RKO (cell line): ENCODE measurements around the gene RAD51.

Experiments
- DNase-seq: peaks from one replicate; pipeline ENCODE4 v3.0.0-alpha.2; 2016; ENCODE audit warnings: low spot score

Gene RAD51

DNA sequence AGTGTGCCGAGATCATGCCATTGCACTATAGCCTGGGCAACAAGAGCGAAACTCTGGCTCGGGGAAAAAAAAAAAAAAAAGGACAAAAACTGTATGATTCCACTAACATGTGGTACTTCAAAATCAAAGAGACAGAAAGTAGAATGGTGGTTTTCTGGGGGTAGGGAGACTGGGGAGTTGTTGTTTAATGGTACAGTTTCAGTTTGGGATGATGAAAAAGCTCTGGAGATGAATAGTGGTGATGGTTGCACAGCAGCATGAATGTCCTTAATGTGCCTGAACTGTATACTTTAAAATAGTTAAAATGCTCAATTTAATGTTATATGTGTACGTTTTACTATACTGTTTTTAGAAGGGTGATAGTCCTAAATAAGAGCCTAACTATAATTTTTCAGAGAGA lies 27.4 kb downstream of the RAD51 start:
- DNase-seq: no peak

DNA sequence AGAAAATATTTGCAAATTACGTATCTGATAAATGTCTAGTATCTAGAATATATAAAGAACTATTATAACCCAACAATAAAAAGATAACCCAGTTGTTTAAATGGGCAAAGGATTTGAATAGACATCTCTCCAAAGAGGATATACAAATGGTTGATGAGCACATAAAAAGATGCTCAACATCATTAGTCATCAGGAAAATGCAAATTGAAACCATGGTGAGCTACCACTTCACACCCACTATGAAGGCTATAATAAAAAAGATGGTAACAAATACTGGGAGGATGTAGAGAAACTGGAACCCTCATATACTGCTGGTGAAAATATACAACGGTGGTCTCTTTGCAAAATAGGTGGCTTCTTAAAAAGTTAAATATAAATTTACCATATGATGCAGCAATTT lies 28.0 kb downstream of the RAD51 start:
- DNase-seq: peak; percentile 29

DNA sequence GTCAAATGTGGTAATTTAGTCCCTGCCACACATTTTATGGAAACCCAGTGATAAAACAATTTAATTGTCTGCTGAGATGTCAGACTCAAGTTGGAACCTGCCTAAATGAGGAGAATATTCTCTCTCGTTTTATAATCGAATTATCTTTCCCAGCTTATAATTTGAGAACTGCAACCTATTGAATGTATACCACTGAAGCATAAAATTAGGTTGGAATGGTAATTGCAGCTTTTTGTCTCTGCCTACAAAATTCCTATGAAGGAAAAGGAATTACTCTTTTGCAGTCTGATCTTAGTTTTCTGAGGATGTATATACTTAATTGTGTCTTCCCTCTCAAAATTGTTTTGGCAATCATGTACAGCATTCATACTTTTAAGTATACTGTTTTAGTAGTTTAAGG lies 28.9 kb downstream of the RAD51 start:
- DNase-seq: no peak

DNA sequence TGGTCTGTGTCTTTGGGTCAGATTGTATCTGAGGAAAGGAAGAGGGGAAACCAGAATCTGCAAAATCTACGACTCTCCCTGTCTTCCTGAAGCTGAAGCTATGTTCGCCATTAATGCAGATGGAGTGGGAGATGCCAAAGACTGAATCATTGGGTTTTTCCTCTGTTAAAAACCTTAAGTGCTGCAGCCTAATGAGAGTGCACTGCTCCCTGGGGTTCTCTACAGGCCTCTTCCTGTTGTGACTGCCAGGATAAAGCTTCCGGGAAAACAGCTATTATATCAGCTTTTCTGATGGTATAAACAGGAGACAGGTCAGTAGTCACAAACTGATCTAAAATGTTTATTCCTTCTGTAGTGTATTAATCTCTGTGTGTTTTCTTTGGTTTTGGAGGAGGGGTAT lies 36.1 kb downstream of the RAD51 start:
- no peak for DNase-seq

- no peak for DNase-seq
These were observed 41.6 kb downstream of the RAD51 start for GRCh38 chr15:40736575-40736974.

DNA sequence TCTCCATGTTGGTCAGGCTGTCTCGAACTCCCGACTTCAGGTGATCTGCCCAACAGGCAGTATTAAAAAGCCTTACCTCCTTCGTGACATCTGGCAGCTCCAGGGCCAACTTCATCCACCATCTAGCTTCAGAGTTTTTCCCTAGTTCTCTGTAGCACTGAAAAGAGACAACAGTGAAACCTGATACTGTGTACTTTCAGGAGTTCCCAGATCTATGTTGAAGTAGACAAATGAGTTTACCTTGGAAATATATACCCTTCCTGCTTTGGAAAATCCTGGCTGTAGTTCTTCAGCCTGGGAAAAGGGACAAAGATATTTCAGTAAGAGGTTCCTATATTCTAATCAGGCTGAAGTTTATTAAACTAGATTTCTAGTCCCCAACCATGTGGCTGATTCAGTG lies 42.1 kb downstream of the RAD51 start:
- DNase-seq: no peak

DNA sequence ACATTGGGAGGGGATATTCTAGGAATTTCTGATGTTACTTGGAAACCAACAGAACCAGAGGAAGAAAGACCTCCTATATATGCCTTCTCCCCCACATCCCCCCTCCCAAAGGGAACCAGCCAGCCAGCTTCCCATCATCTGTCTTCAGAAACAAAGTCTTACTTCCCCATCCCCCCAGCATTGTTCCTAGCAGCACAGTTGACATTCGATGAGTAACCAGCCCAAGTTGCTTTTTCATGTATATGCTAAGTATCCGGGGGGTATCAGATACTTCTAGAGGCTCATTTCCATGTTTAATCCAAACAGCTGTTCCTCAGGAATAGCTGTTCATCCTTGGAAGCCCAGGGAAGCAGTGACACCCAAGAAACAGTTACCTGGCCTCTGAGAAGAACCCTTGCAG lies 44.1 kb downstream of the RAD51 start:
- no peak for DNase-seq

DNA sequence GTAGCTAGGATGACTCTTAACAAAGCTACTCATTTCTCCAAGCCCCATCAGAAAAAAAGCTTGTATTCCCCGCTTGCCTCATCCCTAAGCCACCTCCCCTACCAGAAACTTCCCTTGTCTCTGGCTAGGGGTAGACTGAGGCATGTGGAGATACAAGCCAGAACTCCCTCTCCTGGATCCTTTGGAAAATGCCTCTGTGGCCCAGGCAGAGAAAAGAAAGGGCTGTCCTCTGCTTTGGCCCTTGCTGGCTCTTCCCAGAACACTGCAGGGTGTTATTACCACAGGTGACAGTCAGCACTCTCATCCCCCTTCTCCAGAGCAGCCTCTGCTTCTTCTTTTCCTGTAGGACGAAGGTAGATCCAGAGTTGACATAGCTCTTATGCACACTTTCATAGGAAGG lies 44.9 kb downstream of the RAD51 start:
- DNase-seq: no peak

DNA sequence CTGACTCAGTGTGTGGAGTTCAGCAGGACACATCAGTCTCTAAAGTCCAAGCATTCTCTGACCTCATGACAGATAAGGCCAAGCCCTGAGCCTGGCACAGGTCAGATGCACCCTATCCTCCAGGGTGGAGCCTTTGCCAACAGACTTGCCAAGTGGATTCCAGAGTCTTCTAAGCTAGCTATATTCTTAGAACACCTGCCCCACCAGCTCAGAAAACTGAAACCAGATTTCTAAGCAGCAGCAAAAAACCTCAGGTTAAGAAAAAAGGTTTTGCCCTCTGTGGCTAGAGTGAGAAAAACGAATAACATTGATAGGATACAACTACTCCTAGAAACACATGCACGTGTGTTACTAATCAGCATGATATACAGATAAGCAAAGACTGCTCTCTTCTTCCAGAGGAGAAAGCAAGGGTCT lies 48.5 kb downstream of the RAD51 start:
- DNase-seq: no peak

GRCh38 chr15:40743921-40744814 lies 49.2 kb downstream of the RAD51 start:
- DNase-seq: peak; percentile 83

DNA sequence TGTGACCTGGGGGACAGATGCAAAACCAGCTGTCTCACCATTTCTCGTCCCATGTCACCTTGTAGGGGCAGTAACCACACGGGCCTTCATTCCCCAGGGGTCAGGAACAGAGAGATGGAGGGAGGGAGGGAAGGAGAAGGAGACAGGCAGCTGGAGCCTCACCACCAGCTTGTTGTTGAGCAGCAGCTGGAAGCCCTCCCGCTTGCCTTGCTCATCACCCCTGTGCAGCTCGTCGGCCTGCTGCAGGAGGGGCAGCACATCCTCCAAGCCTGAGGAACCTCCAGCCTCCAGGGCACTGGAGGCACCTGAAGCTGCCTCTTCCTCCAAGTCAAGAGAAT lies 49.8 kb downstream of the RAD51 start:
- no peak for DNase-seq

DNA sequence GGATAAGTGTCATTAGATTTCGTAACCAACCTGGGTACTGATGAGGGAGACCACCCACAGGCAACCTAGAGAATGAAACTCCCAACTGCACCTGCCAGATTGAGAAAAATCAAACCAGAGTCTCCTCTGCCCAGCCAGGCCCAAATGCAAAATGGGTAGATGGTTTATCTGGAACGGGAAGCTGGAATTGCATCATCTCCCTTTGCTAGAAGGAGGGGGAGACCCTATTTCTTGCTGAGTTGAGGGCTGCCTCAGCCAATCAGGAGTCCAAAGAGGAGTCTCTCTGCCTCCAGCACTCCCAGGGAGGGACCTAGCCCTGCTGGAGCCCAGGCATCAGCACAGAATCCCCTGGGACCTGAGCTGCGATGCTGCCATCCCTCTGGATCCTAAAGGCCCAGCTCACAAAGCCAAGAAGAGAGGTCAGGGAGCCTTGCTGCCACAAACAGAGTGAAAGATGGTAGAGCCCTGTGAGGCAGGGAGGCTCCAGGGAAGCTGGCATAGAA lies 52.0 kb downstream of the RAD51 start:
- DNase-seq: no peak

- DNase-seq: no peak
These were observed 53.0 kb downstream of the RAD51 start for GRCh38 chr15:40747685-40748631.

- DNase-seq: no peak
These were observed 54.2 kb downstream of the RAD51 start for GRCh38 chr15:40749151-40749630.

DNA sequence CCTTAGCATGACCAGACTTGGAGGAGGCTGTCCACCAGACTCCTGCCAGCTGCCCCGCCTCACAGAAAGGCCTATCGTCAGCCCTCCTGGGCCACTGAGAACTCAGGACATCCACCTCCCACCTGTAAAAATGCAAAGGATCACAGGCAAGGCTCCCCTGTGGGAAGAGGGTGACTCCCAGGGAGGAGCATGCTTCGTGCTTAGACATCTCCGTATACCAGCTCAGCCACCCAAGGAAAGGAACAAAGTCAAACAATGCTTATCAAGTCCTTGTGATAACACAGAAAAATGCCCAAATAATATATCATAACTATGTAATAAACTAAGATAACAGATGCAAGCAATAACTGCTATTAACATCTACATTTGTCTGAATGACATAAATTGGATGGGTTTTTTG lies 55.9 kb downstream of the RAD51 start:
- DNase-seq: no peak

GRCh38 chr15:40751745-40752144 lies 56.8 kb downstream of the RAD51 start:
- DNase-seq: no peak

- peak; percentile 38 for DNase-seq
These were observed 59.6 kb downstream of the RAD51 start for GRCh38 chr15:40754574-40754882.

DNA sequence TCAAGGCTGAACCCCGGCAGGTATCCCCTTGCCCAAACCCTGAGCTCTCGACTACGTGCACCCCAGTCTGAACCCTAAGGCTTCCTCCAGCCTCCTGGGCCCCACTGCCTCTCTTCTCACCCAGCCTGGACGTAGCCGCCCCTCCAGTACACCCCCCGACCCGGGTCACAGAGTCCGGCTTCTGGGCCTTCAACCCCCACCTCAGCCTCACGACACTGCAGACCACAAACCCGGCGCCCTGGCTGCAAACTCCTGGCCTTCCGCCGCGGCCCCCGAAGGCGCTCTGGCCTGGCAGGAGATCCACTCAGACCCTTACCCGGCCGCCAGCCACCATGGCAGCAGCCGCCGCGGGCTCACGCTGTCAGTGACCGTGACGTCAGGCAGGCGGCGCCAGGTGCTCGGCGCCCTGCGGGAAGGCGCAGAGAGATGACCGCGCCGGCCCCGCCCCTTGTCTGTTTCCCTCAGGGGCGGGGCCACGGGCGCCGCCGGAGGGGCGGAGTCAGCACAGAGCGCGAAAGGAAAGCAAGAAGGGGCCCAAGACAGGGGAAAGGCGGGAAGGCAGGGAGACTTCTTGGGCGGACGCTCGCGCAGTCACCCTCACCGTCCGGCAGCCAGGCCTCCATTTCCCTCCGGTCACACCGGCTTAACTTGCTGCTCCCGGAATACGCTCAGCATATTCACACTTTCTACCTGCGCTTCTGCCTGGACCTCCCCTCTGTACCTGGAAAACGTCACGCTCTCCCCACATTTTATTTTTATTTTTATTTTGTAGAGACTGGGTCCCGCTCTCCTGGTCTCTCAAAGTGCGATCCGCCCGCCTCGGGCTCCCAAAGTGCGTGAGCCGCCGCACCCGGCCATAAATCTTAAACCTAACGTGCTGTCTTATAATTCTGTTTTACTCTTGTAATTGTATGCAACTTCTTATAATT lies 60.2 kb downstream of the RAD51 start, which contains the start of gene RMDN3:
Gene RMDN3 (minus strand): TSS at position 372 of the 929 bp plus-strand sequence. CDS start 471 bp downstream, outside the sequence.
- peak; percentile 93 for DNase-seq

GRCh38 chr15:40755812-40756208 lies 60.8 kb downstream of the RAD51 start:
- DNase-seq: peak; percentile 22

GRCh38 chr15:40756938-40757337 lies 62.0 kb downstream of the RAD51 start:
- DNase-seq: no peak

GRCh38 chr15:40759961-40760360 lies 65.0 kb downstream of the RAD51 start:
- DNase-seq: no peak
